ENCODE data around the gene LHX6.

DNA sequence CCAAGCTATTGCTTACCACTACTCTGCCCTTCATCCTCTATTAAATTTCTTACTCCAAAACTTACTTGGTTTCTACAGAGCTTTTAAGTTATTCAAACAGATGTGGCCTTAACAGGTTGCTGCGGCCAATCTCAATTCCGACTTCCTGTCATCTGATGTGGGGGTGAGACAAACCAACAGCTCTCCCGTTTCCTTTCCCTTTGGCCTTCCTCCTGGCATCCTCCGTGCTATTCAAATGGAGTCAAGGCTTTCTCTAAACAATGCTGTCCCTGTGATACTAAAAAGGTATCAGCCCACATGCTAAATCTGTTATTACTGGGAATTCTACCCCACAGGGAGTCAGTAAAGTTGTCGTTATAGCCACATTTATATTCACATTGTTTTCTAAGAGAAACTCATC is 24.0 kb upstream of the LHX6 start:
- TF ChIP-seq, protein P1, sequence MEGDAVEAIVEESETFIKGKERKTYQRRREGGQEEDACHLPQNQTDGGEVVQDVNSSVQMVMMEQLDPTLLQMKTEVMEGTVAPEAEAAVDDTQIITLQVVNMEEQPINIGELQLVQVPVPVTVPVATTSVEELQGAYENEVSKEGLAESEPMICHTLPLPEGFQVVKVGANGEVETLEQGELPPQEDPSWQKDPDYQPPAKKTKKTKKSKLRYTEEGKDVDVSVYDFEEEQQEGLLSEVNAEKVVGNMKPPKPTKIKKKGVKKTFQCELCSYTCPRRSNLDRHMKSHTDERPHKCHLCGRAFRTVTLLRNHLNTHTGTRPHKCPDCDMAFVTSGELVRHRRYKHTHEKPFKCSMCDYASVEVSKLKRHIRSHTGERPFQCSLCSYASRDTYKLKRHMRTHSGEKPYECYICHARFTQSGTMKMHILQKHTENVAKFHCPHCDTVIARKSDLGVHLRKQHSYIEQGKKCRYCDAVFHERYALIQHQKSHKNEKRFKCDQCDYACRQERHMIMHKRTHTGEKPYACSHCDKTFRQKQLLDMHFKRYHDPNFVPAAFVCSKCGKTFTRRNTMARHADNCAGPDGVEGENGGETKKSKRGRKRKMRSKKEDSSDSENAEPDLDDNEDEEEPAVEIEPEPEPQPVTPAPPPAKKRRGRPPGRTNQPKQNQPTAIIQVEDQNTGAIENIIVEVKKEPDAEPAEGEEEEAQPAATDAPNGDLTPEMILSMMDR (IDR thresholded peaks at IDR 0.05): no peak
- TF ChIP-seq POLR2A (IDR thresholded peaks at IDR 0.05): no peak
